H9 (cell line): ENCODE data around the gene KCNE4. TPM values are rescaled to one million over a fixed set of nuclear protein-coding genes. Genes with fewer than 3 reads are reported as not detected.

Experiments used
- DNase-seq: peaks from one replicate; pipeline ENCODE4 v3.0.0-alpha.2; 2017
- H2AFZ ChIP-seq: one replicate; pipeline ENCODE4 v1.6.1; 2013; ENCODE audit warnings: mild to moderate bottlenecking, low read length, control low read depth, moderate library complexity
- H2AK5ac ChIP-seq: 2 replicates; pipeline ENCODE4 v1.6.1; 2013; ENCODE audit warnings: low read length, control low read depth, mixed read lengths; ENCODE audit not compliant: insufficient read length
- H2BK120ac ChIP-seq: one replicate; pipeline ENCODE4 v1.6.1; 2013; ENCODE audit warnings: low read depth, mild to moderate bottlenecking, low read length, control low read depth, inconsistent platforms; ENCODE audit not compliant: poor library complexity, severe bottlenecking
- H2BK12ac ChIP-seq: 2 replicates; pipeline ENCODE4 v1.6.1; 2013; ENCODE audit warnings: low read length, control low read depth, mixed read lengths, low read depth; ENCODE audit not compliant: insufficient read length
- H2BK15ac ChIP-seq: 2 replicates; pipeline ENCODE4 v1.6.1; 2013; ENCODE audit warnings: low read depth, low read length, control low read depth
- H2BK20ac ChIP-seq: one replicate; pipeline ENCODE4 v1.6.1; 2013; ENCODE audit warnings: low read depth, mild to moderate bottlenecking, low read length, control low read depth, inconsistent platforms; ENCODE audit not compliant: poor library complexity, severe bottlenecking
- H2BK5ac ChIP-seq: 2 replicates; pipeline ENCODE4 v1.6.1; 2013; ENCODE audit warnings: low read length, control low read depth, mixed read lengths; ENCODE audit not compliant: insufficient read length
- H3K14ac ChIP-seq: 2 replicates; pipeline ENCODE4 v1.6.1; 2013; ENCODE audit warnings: low read length, control low read depth; ENCODE audit not compliant: insufficient read depth
- H3K18ac ChIP-seq: 2 replicates; pipeline ENCODE4 v1.6.1; 2013; ENCODE audit warnings: low read depth, mild to moderate bottlenecking, mixed read lengths, low read length, control low read depth; ENCODE audit not compliant: insufficient read length
- H3K23ac ChIP-seq: 2 replicates; pipeline ENCODE4 v1.6.1; 2013; ENCODE audit warnings: low read length, control low read depth, mixed read lengths, low read depth; ENCODE audit not compliant: insufficient read length
- H3K23me2 ChIP-seq: 2 replicates; pipeline ENCODE4 v1.6.1; 2013; ENCODE audit warnings: low read depth, mild to moderate bottlenecking, mixed read lengths, low read length, control low read depth; ENCODE audit not compliant: insufficient read length, poor library complexity, severe bottlenecking
- H3K27ac ChIP-seq: 2 replicates; pipeline ENCODE4 v1.5.1; 2013; ENCODE audit warnings: low read length, control low read depth, mixed read lengths, low read depth; ENCODE audit not compliant: insufficient read length
- H3K27me3 ChIP-seq: 2 replicates; pipeline ENCODE4 v1.6.1; 2013; ENCODE audit warnings: low read length, control low read depth, inconsistent platforms; ENCODE audit not compliant: insufficient read depth
- H3K4ac ChIP-seq: 2 replicates; pipeline ENCODE4 v1.6.1; 2013; ENCODE audit warnings: low read depth, mild to moderate bottlenecking, control low read depth, inconsistent platforms, low read length, moderate library complexity
- H3K4me1 ChIP-seq: 2 replicates; pipeline ENCODE4 v1.6.1; 2013; ENCODE audit warnings: low read length, control low read depth, inconsistent platforms; ENCODE audit not compliant: insufficient read depth
- H3K4me2 ChIP-seq: 2 replicates; pipeline ENCODE4 v1.6.1; 2013; ENCODE audit warnings: low read length, control low read depth, mixed read lengths; ENCODE audit not compliant: insufficient read length, insufficient read depth
- H3K56ac ChIP-seq: 2 replicates; pipeline ENCODE4 v1.6.1; 2013; ENCODE audit warnings: low read depth, mild to moderate bottlenecking, mixed read lengths, low read length, control low read depth; ENCODE audit not compliant: insufficient read length
- H3K79me1 ChIP-seq: 2 replicates; pipeline ENCODE4 v1.6.1; 2013; ENCODE audit warnings: low read depth, mild to moderate bottlenecking, moderate library complexity, low read length, control low read depth, inconsistent platforms; ENCODE audit not compliant: insufficient read depth, poor library complexity, severe bottlenecking
- H3K79me2 ChIP-seq: 2 replicates; pipeline ENCODE4 v1.6.1; 2013; ENCODE audit warnings: low read length, control low read depth, inconsistent platforms; ENCODE audit not compliant: insufficient read depth
- H3K9ac ChIP-seq: 2 replicates; pipeline ENCODE4 v1.6.1; 2013; ENCODE audit warnings: low read length, control low read depth, mixed read lengths; ENCODE audit not compliant: insufficient read length; ENCODE audit errors: extremely low read depth
- H3K9me3 ChIP-seq: one replicate; pipeline ENCODE4 v1.6.1; 2013; ENCODE audit warnings: low read depth, low read length, inconsistent platforms; ENCODE audit not compliant: control insufficient read depth
- H3T11ph ChIP-seq: one replicate; pipeline ENCODE4 v1.6.1; 2013; ENCODE audit warnings: mild to moderate bottlenecking, low read length, control low read depth, inconsistent platforms
- H4K20me1 ChIP-seq: one replicate; pipeline ENCODE4 v1.6.1; 2013; ENCODE audit not compliant: control insufficient read depth, insufficient read length, insufficient read depth
- H4K5ac ChIP-seq: 2 replicates; pipeline ENCODE4 v1.6.1; 2013; ENCODE audit warnings: low read depth, mild to moderate bottlenecking, mixed read lengths, low read length, control low read depth; ENCODE audit not compliant: insufficient read length
- H4K8ac ChIP-seq: replicated peaks from 2 replicates; pipeline ENCODE4 v1.6.1; 2013; ENCODE audit warnings: low read length, control low read depth, mixed read lengths, low read depth; ENCODE audit not compliant: insufficient read length
- H4K91ac ChIP-seq: 2 replicates; pipeline ENCODE4 v1.6.1; 2013; ENCODE audit warnings: low read depth, mild to moderate bottlenecking, moderate library complexity, mixed read lengths, low read length, control low read depth; ENCODE audit not compliant: insufficient read length
- H3K27ac Mint-ChIP-seq, 3 experiments: 2 replicates in 2 of 3; 3 replicates in 1 of 3; pipeline ENCODE4 v1.8.0; 2020 to 2021; ENCODE audit warnings: mixed read lengths in 3 of 3, mild to moderate bottlenecking in 1 of 3, moderate library complexity in 1 of 3
- H3K27me3 Mint-ChIP-seq: 2 replicates; pipeline ENCODE4 v1.8.0; 2021; ENCODE audit warnings: low read depth, mild to moderate bottlenecking, moderate library complexity, mixed read lengths
- H3K36me3 Mint-ChIP-seq, 3 experiments: 2 replicates in 2 of 3; 3 replicates in 1 of 3; pipeline ENCODE4 v1.8.0; 2020 to 2021; ENCODE audit warnings: low read depth in 3 of 3, mixed read lengths in 3 of 3; ENCODE audit not compliant: insufficient read depth in 1 of 3
- H3K4me1 Mint-ChIP-seq, 2 experiments: 2 replicates each; pipeline ENCODE4 v1.8.0; 2020; ENCODE audit warnings: mixed read lengths in 2 of 2
- H3K4me3 Mint-ChIP-seq, 2 experiments: 2 replicates in 1 of 2; 3 replicates in 1 of 2; pipeline ENCODE4 v1.8.0; 2020 to 2021; ENCODE audit warnings: mild to moderate bottlenecking in 2 of 2, mixed read lengths in 2 of 2, moderate library complexity in 1 of 2
- H3K9me3 Mint-ChIP-seq, 2 experiments: 2 replicates in 1 of 2; 3 replicates in 1 of 2; pipeline ENCODE4 v1.8.0; 2020; ENCODE audit warnings: mild to moderate bottlenecking in 2 of 2, mixed read lengths in 2 of 2, moderate library complexity in 1 of 2
- WGBS: extraction: QIAGEN DNeasy Blood & Tissue Kit; methylation state at CpG from one replicate; pipeline ENCODE4 v1.1.7; 2013; ENCODE audit warnings: missing lambda C conversion rate, low lambda C conversion rate, mixed read lengths; ENCODE audit not compliant: insufficient read length; ENCODE audit errors: extremely low coverage; 5-methylcytosine and 5-hydroxymethylcytosine counted together
- total RNA-seq: library from RNA; stranded (reverse); gene quantifications from 2 replicates; pipeline ENCODE4 v1.2.1, GENCODE V29; 2021
- TF ChIP-seq, protein P1 (sequence below): fragments of 200-600 bp; sonication (generic); conservative IDR thresholded peaks from 3 replicates; pipeline ENCODE4 v1.8.0; 2021; ENCODE audit warnings: antibody characterized with exemption, mild to moderate bottlenecking

Gene KCNE4
- total RNA-seq, 1 experiment from 2014 or later: 0.24 TPM

GRCh38 chr2:223036790-223037444 lies 15.1 kb upstream of the KCNE4 start:
- Histone ChIP-seq H3K9me3 (peaks cover 11% of the 10 kb centered on the region), H3K27ac (no peak overlapping the region), H4K5ac (no peak overlapping the region), H3K23me2 (no peaks in the 10 kb centered on the region), H3K14ac (no peak overlapping the region), H2BK12ac (no peak overlapping the region), H2BK15ac (no peak overlapping the region), H3K27me3 (no peaks in the 10 kb centered on the region), H3T11ph (no peak overlapping the region), H3K4me2 (no peak overlapping the region), H3K79me2 (no peaks in the 10 kb centered on the region), H3K79me1 (no peaks in the 10 kb centered on the region), H2BK5ac (no peak overlapping the region), H4K91ac (no peak overlapping the region), H2BK120ac (no peak overlapping the region), H3K56ac (no peak overlapping the region), H3K4me1 (peaks cover 13% of the 10 kb centered on the region), H3K9ac (no peak overlapping the region), H2AFZ (no peak overlapping the region), H3K18ac (no peak overlapping the region), H2AK5ac (no peak overlapping the region), H2BK20ac (no peak overlapping the region), H3K23ac (no peak overlapping the region), H3K4ac (no peak overlapping the region), H4K20me1 (no peaks in the 10 kb centered on the region), H4K8ac (no peak overlapping the region)
- H3K27me3 Mint-ChIP-seq: no peaks in the 10 kb centered on the region
- peaks cover 19 to 49% (median 38%) of the 10 kb centered on the region in 3 experiments for H3K36me3 Mint-ChIP-seq
- TF ChIP-seq, protein P1, sequence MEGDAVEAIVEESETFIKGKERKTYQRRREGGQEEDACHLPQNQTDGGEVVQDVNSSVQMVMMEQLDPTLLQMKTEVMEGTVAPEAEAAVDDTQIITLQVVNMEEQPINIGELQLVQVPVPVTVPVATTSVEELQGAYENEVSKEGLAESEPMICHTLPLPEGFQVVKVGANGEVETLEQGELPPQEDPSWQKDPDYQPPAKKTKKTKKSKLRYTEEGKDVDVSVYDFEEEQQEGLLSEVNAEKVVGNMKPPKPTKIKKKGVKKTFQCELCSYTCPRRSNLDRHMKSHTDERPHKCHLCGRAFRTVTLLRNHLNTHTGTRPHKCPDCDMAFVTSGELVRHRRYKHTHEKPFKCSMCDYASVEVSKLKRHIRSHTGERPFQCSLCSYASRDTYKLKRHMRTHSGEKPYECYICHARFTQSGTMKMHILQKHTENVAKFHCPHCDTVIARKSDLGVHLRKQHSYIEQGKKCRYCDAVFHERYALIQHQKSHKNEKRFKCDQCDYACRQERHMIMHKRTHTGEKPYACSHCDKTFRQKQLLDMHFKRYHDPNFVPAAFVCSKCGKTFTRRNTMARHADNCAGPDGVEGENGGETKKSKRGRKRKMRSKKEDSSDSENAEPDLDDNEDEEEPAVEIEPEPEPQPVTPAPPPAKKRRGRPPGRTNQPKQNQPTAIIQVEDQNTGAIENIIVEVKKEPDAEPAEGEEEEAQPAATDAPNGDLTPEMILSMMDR: no peak
- peaks cover 60 to 61% of the 10 kb centered on the region in 2 experiments for H3K4me1 Mint-ChIP-seq
- peak overlapping the region in 1 of 2 experiments; percentile 62; a peak in 1 of 5 replicates for H3K4me3 Mint-ChIP-seq
- DNase-seq: no peak
- peak overlapping the region; percentile 87 to 94 (median 88); a peak in 5 of 7 replicates for H3K27ac Mint-ChIP-seq
- no CpG with 5 or more reads among the region's 3 CpGs for WGBS
- H3K9me3 Mint-ChIP-seq: peaks cover 29 to 35% of the 10 kb centered on the region in 2 experiments
